Stimulated activated CD4-positive, alpha-beta T cell treated with anti-CD3 and anti-CD28 coated beads, Interleukin-2, amount 100 ng/mL, for 4 hours (primary cell): ENCODE measurements around the gene CST9.
"Not testable (repeated sequence)": the region's sequence is repeated elsewhere in the genome, so short reads cannot be mapped to it uniquely, and the experiment has no call there.

Source experiments
- DNase-seq: peaks from one replicate; pipeline ENCODE4 v3.0.0-alpha.2; 2020; ENCODE audit warnings: low read depth

CST9 gene

DNA sequence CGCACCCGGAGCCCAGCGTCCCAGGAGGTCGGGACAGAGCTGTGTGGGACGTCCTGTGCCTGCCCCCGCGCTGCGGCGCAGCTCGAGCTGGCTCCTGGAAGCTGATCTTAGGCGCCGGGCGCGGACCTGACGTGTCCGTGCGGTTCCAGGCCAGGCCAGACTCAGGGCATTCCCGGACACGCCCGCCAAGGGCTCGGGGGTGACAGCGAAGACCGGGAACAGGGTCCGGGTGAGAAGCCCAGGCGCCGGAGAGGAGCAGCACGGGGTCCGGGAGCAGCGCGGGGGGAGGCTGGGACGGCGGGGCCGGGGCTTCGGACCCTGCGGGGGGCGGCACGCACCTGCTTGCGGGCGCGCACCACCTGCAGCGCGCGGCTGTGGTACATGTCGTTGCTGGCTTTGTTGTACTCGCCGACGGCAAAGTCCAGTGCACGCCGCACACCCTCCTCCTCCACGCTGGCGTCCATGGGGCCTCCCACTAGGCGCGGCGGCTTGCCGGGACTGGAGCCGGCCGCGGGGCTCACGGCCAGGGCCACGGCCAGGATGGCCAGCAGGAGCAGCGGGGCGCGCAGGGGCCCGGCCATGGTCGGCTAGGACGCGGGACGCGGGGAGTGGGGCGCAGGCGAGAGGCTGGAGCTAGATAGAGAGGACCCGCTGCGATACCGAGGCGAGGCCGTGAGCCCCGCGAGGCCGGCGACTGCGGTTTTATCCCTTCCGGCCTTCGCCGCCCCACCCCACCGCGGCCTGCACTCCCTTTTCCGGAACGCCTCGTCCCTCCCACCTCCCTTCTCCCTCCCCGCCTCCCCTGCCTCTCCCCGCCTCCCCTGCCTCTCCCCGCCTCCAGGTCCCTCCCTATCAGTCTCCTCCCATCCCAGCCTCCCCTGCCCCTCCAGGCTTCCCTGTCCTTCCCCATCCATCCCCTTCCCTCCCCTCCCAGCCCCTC, 31.8 kb upstream of the CST9 start, which contains the start of gene CST3:
Gene CST3, minus strand, starts transcription at position 674 of the 940 bp plus-strand sequence. Its CDS starts 93 bp downstream, at position 581.
- DNase-seq, result no peak

DNA sequence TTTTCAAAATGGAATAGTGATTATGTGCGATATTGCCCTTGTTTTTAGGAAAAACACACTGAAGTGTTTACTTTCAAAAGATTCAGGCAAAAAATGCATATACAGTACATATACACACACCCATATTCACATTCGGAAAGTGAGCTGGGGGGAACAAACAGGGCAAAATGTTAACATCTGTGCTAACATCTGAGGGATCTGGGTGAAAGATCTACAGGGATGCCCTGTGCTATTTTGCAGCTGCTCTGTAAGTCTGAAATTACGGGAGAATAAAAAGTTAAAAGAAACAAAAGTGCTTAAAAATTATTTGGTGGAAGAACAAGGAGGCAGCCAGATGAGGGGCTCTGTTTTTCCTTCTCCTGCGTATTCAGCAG, 31.2 kb upstream of the CST9 start:
- no peak for DNase-seq

- DNase-seq, result no peak
These were observed 30.6 kb upstream of the CST9 start for GRCh38 chr20:23636182-23636907.

GRCh38 chr20:23635768-23636090, 30.0 kb upstream of the CST9 start:
- DNase-seq, result not testable (repeated sequence)

DNA sequence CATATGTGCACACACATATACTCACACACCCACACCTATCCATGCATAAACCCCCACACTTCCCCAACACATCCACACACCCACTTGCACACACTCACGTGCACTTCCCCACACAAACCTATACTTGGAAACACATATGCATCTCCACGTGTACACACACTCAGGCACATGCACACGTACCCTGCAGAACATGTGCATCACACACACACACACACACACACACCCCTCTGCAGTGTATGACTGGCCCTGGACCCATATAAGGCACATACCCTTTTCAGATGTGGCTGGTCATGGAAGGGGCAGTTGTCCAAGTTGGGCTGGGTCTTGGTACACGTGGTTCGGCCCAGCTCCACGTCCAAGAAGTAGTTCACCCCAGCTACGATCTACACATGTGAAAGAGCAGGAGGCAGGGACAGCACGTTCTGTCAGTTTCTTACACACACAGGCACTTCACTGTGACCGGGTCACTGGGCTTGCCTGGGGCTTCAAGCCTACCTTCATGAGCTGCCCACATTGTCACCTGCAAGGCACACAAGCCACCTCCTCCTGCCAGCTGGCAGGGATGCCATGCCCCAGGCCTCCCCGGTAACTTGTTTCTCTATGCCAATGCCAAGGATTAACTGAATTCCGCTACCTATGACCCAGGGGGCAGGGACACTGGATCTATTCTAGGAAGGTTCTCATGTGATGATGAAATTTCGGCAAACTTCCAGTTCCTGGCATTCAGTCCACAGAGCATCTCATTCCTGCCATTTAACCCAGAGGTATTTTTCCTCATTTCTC, 29.5 kb upstream of the CST9 start:
- DNase-seq, result no peak

DNA sequence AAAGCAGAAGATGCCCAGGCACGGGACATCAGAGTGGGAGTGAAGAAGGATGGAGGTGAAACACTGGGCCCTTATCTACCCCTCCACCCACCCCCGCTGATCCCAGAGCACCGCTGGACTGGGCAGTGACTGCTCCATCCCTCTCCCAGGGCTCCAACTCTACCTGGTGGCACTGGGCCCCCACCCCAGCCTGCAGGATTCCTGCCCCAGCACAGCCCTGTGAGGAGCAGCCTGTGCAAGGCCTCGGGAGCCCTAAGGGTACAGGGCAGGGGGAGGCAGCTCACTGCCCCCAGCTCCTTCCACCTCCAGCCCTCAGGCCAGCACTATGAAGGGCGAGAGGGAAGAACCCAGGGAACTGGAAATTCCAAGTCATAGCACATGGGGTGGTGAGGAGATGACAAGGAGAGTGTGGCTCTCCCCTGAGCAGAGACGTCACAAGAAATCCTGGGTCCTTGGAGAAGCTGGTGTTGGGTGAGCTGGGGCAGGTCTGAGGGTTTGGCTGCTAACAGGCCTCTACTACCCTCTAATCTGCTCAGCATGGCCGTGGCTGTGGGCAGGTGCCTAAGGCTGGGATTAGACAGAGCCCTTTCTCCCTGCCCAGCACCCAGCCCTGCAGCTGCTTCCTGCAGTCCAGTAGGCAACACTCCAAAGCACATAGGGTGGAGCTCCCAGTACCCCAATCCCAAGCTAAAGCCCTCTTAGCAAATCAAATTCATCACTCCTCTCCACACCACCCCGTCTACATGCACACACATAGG, 28.5 kb upstream of the CST9 start:
- DNase-seq, result no peak

- no peak for DNase-seq
These were observed 27.2 kb upstream of the CST9 start for GRCh38 chr20:23632711-23633573.

DNA sequence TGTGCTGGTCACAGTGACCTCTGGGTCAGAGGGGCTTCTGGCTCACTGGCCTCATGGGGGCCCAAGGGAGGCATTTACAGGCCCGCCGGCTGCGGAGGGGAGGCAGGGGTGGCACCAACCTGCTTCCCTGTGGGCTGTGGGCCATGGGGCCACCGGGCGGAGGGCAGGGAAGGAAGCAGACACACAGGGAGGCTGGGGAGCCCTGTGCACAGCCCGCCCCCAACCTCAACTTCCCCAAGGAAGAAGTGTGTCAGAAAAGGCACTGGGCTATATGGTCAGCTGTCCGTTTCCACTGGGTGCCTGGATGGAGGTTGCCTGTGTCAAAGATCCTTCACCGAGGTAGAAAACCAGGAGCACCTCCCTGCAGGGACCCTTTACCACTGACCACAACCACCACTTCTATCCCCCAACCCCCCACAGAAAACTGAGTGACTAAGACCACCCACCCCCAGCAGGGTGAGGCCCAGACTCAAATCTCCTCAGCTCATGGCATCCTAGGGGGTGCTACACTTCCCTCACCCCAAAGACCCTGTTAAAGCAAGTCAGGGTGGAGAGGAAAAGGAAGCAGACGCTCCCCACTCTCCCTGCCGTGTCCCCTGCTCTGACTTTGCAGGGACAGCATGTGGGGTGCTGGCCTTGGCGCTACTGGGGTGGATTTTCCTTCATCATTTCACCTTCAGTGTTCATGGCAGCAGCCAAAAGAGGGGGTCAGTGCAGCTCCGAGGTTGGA, 26.4 kb upstream of the CST9 start:
- no peak for DNase-seq

GRCh38 chr20:23631226-23631822, 25.6 kb upstream of the CST9 start:
- no peak for DNase-seq

DNA sequence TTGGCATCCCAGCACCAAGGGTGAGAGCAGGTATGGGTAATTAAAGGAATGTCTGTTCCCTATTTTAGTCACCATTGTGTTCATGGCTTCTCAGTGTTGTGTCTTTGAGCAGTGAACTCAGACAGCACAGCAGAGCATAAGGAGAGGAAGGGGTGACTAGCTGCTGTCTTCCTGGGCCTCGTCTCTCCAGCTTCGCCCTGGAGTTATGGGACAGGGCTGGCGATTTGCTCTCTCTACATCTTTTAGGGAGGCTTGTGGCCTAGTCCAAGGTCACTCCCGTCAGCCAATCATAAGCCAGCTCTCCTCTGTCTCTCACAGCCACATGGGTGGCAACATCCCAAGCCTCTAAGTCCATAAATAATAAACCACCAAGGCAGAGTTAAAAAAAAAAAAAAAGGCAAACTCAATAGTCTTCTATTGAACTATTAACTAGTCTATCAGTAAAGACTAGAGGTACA, 24.7 kb upstream of the CST9 start:
- DNase-seq, result no peak

DNA sequence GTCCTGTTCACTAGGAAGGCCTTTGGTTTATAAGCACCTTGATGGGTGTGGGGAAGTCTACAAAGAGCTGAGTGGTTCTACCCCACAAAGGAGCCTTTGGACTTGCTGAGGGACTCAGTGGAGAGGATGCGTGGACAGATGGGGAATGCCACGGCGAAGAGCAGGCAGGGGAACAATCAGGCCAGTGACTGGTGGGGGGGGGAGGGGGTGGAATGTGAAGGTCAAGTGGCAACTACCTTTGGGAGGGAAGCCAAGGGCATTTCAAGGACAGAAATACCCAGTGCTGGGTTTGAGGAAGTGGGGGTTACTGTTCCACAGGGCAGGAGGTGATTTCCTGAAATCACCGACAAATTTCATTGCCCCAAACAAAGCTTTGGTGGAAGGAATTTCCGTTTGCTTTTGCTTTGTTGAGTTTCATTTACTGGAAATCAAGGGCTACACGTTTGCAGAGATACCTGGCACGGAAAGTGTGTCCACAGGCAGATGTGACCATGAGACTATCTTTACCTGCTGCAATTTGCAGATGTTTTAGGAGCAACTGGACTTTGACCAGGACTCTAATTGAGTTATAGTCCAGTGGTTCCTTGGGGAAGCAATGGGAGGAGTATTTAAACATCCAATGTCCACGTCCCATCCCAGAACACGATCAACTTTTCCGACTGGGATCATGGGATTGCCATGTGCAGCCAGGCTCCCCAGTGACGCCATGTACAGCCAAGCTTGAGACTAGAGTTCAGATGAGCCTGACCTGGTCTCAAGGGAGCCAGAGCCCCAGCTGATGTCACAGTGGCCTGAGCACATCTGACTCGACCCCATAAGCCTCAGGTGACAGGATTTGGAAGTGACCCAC, 24.1 kb upstream of the CST9 start:
- DNase-seq, result no peak

DNA sequence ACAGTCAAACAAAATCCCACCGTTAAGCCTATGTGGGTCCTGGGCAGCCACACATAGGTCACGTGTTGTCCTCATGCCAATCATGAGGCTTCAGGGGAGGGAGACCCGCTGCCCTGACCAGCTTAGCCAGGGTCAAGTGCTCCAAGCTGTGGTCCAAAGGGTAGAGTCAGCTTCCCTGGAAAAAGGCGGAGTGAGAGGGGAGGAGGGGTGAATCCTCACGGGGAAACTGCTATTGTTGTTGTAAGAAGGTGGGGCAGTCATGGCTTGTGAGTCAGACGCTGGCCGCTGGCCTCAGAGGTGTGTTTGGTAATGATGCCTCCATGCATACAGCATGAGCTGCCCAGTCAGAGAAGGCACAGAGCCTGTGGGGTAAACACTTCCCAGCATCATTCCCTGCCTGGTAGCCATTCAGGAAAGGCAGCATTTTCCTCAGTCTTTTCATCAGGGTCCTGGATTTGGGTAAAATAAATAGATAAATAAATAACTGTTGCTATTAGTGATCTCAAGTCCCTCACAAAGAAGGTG, 23.4 kb upstream of the CST9 start:
- DNase-seq, result no peak

GRCh38 chr20:23628402-23629016, 22.8 kb upstream of the CST9 start:
- DNase-seq, result no peak

GRCh38 chr20:23627501-23627900, 21.8 kb upstream of the CST9 start:
- no peak for DNase-seq

GRCh38 chr20:23626040-23626620, 20.4 kb upstream of the CST9 start:
- DNase-seq, result no peak

DNA sequence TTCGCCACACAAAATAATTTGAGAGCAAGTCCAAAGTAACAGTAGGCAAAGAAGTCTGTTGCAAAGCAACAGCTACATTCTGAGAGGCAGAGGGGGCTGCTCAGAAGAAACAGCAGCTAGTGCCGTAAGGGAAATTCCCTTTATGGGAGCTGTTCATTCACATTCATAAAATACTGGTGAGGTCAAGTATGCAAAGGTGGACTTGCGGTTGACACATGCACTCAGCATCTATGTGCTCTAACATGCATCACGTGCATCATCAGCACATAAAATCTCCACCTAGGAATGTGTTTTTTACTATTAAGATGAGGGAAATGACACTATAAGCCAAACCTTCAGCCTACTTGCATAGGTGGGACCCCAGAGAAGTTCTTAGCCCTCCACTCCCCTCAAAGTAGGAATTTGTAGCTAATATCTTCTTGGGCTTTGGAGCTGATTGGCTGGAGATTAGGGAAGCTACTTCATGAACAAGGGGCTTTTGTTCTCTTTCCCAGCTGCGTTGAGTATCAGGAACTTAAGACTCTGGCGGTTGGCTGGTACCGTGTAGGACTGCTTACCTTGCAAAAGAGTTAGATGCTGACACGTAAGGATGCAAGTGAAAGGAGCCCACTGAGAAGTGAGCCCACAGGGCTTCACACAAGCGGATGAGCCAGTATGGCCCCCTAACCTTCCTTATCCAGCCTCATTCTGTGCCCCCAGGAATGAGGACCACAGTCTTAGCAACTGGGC, 19.7 kb upstream of the CST9 start:
- DNase-seq, result no peak

- no peak for DNase-seq
These were observed 18.6 kb upstream of the CST9 start for GRCh38 chr20:23624324-23624691.
